ENCODE measurements around the gene DNMT3A. TPM values are rescaled to one million over a fixed set of nuclear protein-coding genes. Genes with fewer than 3 reads are reported as not detected.

DNMT3A gene
- total and polyA plus RNA-seq, 2 experiments from 2014 or later, result 47.2 to 80.4 TPM

GRCh38 chr2:25369439-25369838 is 27.7 kb upstream of the DNMT3A start (continued):
- no peak for TF ChIP-seq ZNF462 (CRISPR knock-in tag; IDR thresholded peaks at IDR 0.05)
- no peak for TF ChIP-seq STAT1 (IDR thresholded peaks at IDR 0.05; ENCODE audit: unreplicated experiment)
- TF ChIP-seq, protein P1, sequence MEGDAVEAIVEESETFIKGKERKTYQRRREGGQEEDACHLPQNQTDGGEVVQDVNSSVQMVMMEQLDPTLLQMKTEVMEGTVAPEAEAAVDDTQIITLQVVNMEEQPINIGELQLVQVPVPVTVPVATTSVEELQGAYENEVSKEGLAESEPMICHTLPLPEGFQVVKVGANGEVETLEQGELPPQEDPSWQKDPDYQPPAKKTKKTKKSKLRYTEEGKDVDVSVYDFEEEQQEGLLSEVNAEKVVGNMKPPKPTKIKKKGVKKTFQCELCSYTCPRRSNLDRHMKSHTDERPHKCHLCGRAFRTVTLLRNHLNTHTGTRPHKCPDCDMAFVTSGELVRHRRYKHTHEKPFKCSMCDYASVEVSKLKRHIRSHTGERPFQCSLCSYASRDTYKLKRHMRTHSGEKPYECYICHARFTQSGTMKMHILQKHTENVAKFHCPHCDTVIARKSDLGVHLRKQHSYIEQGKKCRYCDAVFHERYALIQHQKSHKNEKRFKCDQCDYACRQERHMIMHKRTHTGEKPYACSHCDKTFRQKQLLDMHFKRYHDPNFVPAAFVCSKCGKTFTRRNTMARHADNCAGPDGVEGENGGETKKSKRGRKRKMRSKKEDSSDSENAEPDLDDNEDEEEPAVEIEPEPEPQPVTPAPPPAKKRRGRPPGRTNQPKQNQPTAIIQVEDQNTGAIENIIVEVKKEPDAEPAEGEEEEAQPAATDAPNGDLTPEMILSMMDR (conservative IDR thresholded peaks at IDR 0.05; ENCODE audit: low read depth in 2 of 2), result no peak

GRCh38 chr2:25368660-25369059 is 26.9 kb upstream of the DNMT3A start:
- H3F3A ChIP-seq (replicated peaks; ENCODE audit: low read depth), result no peaks in the 10 kb centered on the region
- Mint-ChIP-seq H3K27me3 (ENCODE audit: insufficient read depth, low read depth, poor library complexity) (peaks cover 20% of the 10 kb centered on the region), H3K36me3 (ENCODE audit: low read depth) (no peaks in the 10 kb centered on the region), H3K9me3 (no peaks in the 10 kb centered on the region; the same call in 1 of the 3 replicates), H3K27ac (no peak overlapping the region), H3K4me3 (no peak overlapping the region), H3K4me1 (peaks cover 8% of the 10 kb centered on the region; the same call in 2 of the 3 replicates)
- H2AFZ ChIP-seq, result no peak overlapping the region
- no peaks in the 10 kb centered on the region for H3K36me3 ChIP-seq (ENCODE audit: insufficient read depth)
- no peak overlapping the region for H3K4me2 ChIP-seq
- no peaks in the 10 kb centered on the region for H3K9me2 ChIP-seq (ENCODE audit: insufficient read depth)
- no peaks in the 10 kb centered on the region for H4K20me1 ChIP-seq (replicated peaks; ENCODE audit: insufficient read depth)
- H3K27ac ChIP-seq (ENCODE audit: low read depth), result no peak overlapping the region
- H3K79me2 ChIP-seq (replicated peaks; ENCODE audit: insufficient read depth), result no peaks in the 10 kb centered on the region
- DNase-seq (ENCODE audit: low spot score) (no peak), ATAC-seq (no peak)
- 0 out of 2 replicates have a peak, but pooled peaks cover 5% of the 10 kb centered on the region for H3K27me3 ChIP-seq (ENCODE audit: insufficient read depth)
- 0 out of 2 replicates have a peak, but pooled peaks cover 3% of the 10 kb centered on the region for H3K4me1 ChIP-seq (ENCODE audit: insufficient read depth)
- H3K4me3 ChIP-seq, result no peak overlapping the region
- TF ChIP-seq REST (IDR thresholded peaks at IDR 0.05; ENCODE audit: unreplicated experiment), result no peak
- TF ChIP-seq, protein P1 (conservative IDR thresholded peaks at IDR 0.05; ENCODE audit: low read depth in 2 of 2), result no peak
- TF ChIP-seq NANOG (IDR thresholded peaks at IDR 0.05; ENCODE audit: borderline replicate concordance), result no peak
- TF ChIP-seq EZH2phosphoT487 (IDR thresholded peaks at IDR 0.05; ENCODE audit: unreplicated experiment), result no peak

Data from GM23338 (cell line).